MCF 10A (cell line): ENCODE measurements around the gene MYMK. TPM values are rescaled to one million over a fixed set of nuclear protein-coding genes. Genes with fewer than 3 reads are reported as not detected.

ENCODE experiments used
- BruUV-seq: library from RNA; stranded (reverse); fragments of 400-500 nt; replicated peaks from 2 replicates; lab custom pipeline; 2021; lab: Mats Ljungman, UMichigan
- CTCF ChIA-PET: fragments of 300-600 bp; sonication (Branson Sonifier 250); formaldehyde crosslinking; extraction: SDS; loops from one replicate; lab custom pipeline; 2021; ENCODE audit warnings: antibody characterized with exemption, inconsistent platforms; lab: Yijun Ruan, JAX
- POLR2A ChIA-PET: fragments of 300-600, 350-650 bp; sonication (Branson Sonifier 250); formaldehyde crosslinking; extraction: SDS; loops from one replicate; lab custom pipeline; 2020; ENCODE audit warnings: antibody characterized with exemption, inconsistent platforms; lab: Yijun Ruan, JAX
- DNase-seq: peaks from one replicate; pipeline ENCODE4 v3.0.0-alpha.2; 2018; ENCODE audit not compliant: unreplicated experiment
- H3K27ac Mint-ChIP-seq: one replicate; pipeline ENCODE4 v1.8.0; 2022; ENCODE audit warnings: mild to moderate bottlenecking, low read depth, mixed read lengths; ENCODE audit not compliant: unreplicated experiment
- H3K27me3 Mint-ChIP-seq: one replicate; pipeline ENCODE4 v1.8.0; 2022; ENCODE audit warnings: mixed read lengths; ENCODE audit not compliant: insufficient read depth, unreplicated experiment
- H3K36me3 Mint-ChIP-seq: one replicate; pipeline ENCODE4 v1.8.0; 2022; ENCODE audit warnings: mild to moderate bottlenecking, moderate library complexity, mixed read lengths; ENCODE audit not compliant: insufficient read depth, unreplicated experiment
- H3K4me1 Mint-ChIP-seq: one replicate; pipeline ENCODE4 v1.8.0; 2022; ENCODE audit warnings: mixed read lengths; ENCODE audit not compliant: insufficient read depth, unreplicated experiment
- H3K4me3 Mint-ChIP-seq: one replicate; pipeline ENCODE4 v1.8.0; 2022; ENCODE audit warnings: mild to moderate bottlenecking, moderate library complexity, mixed read lengths; ENCODE audit not compliant: unreplicated experiment
- H3K9me3 Mint-ChIP-seq: one replicate; pipeline ENCODE4 v1.8.0; 2022; ENCODE audit warnings: mixed read lengths; ENCODE audit not compliant: unreplicated experiment
- CTCF ChIP-seq: fragments of 200-600 bp; IDR thresholded peaks from one replicate; pipeline ENCODE4 v1.8.0; 2022; ENCODE audit warnings: antibody characterized with exemption, mild to moderate bottlenecking; ENCODE audit not compliant: unreplicated experiment
- intact Hi-C: fragments of 100-400 bp; cut with micrococcal nuclease; formaldehyde crosslinking; loops from 2 replicates; pipeline ENCODE4 v1.14.1; 2022
- total RNA-seq: library from RNA; stranded (reverse); gene quantifications from 2 replicates; pipeline ENCODE4 v1.2.3, GENCODE V29; 2022

MYMK gene
- total RNA-seq, 1 experiment from 2014 or later, result not detected

- TF ChIP-seq CTCF, result no peak
- CTCF ChIA-PET, result no interaction called here
- Mint-ChIP-seq H3K4me1 (no peaks in the 10 kb centered on the region), H3K9me3 (no peaks in the 10 kb centered on the region), H3K27ac (no peak overlapping the region), H3K27me3 (peaks cover 56% of the 10 kb centered on the region), H3K36me3 (no peaks in the 10 kb centered on the region), H3K4me3 (no peak overlapping the region)
- no TSS peak for BruUV-seq
- DNase-seq, result no peak
- POLR2A ChIA-PET, result no interaction called here
- intact Hi-C loops, result no loop called here
Observed at GRCh38 chr9:133524146-133524545, 613 bp downstream of the MYMK start.

GRCh38 chr9:133523106-133523505 lies 1.7 kb downstream of the MYMK start:
- Mint-ChIP-seq H3K9me3 (no peaks in the 10 kb centered on the region), H3K27me3 (peaks cover 53% of the 10 kb centered on the region), H3K36me3 (no peaks in the 10 kb centered on the region), H3K27ac (no peak overlapping the region), H3K4me1 (no peaks in the 10 kb centered on the region), H3K4me3 (no peak overlapping the region)
- no TSS peak for BruUV-seq
- POLR2A ChIA-PET, result interaction anchor here (0.6 kb wide), 1 partner anchor 1821 kb away, joined by 3 read pairs; no protein-coding TSS in a partner anchor
- DNase-seq, result no peak
- intact Hi-C loops, result no loop called here
- CTCF ChIA-PET, result interaction anchor here (0.5 to 0.7 kb wide), 2 partner anchors 205 to 244 kb away, joined by 4 read pairs; no protein-coding TSS in a partner anchor
- TF ChIP-seq CTCF, result no peak

GRCh38 chr9:133522073-133522910 lies 2.5 kb downstream of the MYMK start:
- no peak overlapping the region for H3K4me3 Mint-ChIP-seq
- no peak for TF ChIP-seq CTCF
- CTCF ChIA-PET, result no interaction called here
- no peaks in the 10 kb centered on the region for H3K4me1 Mint-ChIP-seq
- H3K27me3 Mint-ChIP-seq, result peaks cover 51% of the 10 kb centered on the region
- no peaks in the 10 kb centered on the region for H3K36me3 Mint-ChIP-seq
- H3K27ac Mint-ChIP-seq, result no peak overlapping the region
- no TSS peak for BruUV-seq
- no peak for DNase-seq
- H3K9me3 Mint-ChIP-seq, result no peaks in the 10 kb centered on the region
- POLR2A ChIA-PET, result interaction anchor here (0.6 kb wide), 1 partner anchor 1820 kb away, joined by 3 read pairs; no protein-coding TSS in a partner anchor
- intact Hi-C loops, result no loop called here

- BruUV-seq, result no TSS peak
- Mint-ChIP-seq H3K27me3 (peaks cover 42% of the 10 kb centered on the region), H3K4me3 (no peak overlapping the region), H3K4me1 (no peaks in the 10 kb centered on the region), H3K27ac (no peak overlapping the region), H3K9me3 (no peaks in the 10 kb centered on the region), H3K36me3 (no peaks in the 10 kb centered on the region)
- TF ChIP-seq CTCF, result no peak
- no peak for DNase-seq
- ChIA-PET POLR2A (no interaction called here), CTCF (interaction anchor here (0.6 kb wide), 2 partner anchors 37 to 346 kb away, joined by 3 read pairs; no protein-coding TSS in a partner anchor)
- intact Hi-C loops, result no loop called here
Observed at GRCh38 chr9:133521122-133522072, 3.4 kb downstream of the MYMK start.
